ENCODE results near the gene VASN.
A peak's percentile ranks its signal among the peaks of the same experiment; 100 is the strongest.

Gene VASN

DNA sequence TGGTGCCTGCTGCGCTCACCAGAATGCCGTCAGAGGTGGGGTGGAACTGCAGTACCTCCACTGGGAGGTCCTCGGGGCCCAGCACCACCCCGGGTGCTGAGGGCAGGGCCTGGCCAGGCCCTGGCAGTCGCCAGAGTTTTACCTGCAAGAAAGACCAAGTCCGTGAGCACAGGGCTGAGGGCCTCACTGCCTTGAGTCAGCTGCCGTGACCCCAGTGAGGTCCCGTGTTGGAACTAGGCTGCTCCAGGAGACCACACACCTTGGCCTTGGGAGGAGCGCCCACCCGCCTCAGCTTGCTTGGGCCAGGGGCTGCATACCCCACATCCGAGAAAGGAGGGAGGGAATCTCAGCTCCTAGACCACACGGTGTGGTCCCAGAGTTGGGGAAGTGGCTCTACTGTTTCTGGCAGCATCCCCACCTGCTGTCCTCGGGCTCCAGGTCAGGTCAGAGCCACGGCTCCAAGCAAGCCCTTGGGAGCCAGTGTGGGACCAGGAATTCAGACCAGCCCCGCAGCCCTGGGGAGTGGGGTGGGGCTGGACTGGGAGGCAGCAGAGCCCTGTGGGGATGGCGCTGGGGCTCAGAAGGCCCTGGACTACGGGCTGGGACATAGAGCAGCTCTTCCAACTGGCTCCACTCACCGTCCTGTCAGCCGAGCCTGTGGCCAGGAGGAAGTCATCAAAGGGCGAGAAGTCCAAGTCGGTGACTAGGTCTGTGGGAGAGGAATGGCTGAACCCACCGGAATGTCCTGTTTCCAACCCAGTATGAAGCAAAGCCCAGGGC lies 36.1 kb downstream of the VASN start:
- no peak for DNase-seq

DNA sequence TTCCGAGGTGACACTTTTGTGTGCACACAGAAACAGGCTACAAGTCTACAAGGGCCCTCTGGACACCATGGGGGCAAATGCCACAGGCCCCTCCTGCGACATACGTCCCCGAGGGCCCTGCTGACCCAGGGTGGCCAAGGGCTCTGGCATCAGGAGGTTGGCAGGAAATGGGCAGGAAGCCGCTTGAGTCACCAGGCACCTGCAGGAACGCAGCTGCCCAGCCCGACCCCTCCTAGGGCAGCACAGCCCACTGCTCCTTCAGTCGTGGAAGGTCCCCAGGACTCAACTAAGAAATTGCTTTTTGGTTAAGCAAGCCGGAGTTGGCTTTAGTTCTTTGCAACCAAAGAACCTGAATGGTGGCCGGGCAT lies 36.7 kb downstream of the VASN start:
- DNase-seq, result no peak

DNA sequence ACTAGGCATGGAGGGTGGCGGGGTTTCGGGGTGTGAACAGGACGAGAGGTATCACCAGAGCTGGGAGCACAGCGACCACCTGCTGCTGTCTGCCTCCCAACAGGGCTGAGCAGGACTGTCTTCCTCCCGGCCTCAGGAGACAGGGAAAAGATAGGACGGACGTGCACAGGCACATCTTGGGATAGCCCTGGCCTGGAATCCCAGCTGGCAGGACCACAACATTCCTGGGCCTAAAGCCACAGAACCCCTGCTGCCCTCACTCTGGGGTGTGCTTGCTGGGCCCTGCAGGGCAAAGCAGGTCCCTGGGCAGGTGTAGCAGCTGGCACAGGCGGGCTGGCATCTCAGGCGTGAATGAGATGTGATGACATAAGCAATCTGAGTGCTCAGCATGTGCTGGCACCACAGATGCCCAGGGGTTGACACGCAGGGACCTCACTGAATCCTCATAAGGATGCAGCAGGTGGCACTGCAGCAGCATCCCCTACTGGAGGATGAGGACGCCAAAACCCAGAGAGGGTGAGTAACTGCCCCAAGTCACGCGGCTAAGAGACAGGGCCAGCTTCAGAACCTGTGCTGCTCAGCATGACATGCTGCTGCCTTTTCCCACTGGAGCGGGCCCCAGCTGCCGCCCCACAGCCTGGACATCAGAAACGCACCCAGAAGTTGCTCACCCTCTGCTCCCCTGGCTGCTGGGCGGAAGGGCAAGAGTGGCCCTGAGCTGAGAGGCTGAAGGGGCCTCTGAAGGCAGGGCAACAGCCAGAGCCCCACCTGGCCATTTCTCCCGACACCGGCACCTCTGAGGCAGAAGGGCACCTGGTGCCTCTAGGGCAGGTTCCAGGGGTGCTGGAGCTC lies 37.7 kb downstream of the VASN start:
- DNase-seq, result no peak

DNA sequence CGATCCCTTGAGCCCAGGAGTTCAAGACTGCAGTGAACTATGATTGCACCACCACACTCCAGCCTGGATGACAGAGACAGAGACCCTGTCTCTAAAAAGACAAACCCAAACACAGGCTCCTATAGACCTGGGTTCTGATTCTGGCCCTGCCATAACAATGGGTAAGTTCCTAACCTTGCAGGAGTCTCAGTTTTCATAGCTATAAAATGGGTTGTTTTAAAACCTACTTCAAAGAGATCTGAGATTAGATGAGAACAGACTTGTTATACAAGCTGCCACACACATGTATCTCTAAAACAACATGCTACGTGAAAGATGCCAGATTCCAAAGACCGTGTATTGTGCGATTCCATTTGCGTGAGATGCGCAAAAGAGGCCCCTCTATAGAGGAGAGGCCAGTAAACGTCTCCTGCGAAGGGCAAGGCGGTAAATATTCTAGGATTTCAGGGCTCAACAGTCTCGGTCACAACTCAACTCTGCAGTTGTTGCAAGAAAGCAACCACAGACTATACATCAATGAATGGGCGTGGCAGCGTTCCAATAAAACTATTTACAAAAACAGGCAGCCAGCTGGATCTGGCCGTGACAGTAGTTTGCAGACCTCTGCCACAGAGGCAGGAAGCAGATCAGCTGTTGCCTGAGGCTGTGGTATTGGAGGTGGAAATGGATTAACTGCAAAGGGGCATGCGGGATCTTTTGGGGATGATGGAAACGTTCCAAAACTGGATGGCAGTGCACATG lies 38.9 kb downstream of the VASN start:
- no peak for DNase-seq

DNA sequence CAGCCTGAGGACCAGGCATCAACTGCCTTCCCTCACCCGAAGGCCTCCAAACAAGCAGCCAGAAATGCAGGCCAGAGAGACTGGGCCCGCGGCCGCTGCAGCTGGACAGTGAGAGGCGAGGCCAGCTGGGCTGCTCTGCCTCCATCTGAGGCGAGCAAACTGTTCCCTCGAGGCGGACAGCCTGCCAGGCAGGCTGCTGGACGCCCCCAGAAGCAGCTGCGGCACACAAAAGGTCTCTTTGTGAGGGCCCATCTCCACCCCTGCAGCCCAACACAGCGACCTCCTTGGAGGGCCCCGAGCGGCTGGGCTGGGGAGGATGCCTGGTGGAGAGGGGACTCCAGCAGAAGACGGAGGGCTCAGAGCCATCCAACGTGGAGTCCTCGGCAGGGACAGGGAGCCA lies 40.0 kb downstream of the VASN start:
- DNase-seq, result no peak

DNA sequence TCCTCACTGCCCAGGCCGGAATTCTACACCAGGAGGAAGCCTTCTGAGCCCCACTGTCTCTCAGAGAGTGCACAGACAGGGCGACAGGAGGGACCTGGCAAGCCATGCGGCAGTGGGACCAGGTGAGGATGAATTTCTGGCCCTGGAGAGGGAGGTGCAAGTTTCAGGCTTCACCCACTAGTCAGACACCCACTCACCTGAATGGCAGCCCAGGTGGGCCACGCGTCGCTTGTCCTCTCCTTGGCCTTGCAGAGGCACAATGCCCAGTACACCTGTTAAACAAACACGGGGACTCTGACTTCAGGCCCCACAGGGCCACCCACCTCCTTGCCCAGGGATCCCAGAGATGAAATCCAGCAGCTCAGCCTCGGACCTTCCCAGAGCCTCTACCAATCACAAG lies 40.5 kb downstream of the VASN start:
- no peak for DNase-seq

DNA sequence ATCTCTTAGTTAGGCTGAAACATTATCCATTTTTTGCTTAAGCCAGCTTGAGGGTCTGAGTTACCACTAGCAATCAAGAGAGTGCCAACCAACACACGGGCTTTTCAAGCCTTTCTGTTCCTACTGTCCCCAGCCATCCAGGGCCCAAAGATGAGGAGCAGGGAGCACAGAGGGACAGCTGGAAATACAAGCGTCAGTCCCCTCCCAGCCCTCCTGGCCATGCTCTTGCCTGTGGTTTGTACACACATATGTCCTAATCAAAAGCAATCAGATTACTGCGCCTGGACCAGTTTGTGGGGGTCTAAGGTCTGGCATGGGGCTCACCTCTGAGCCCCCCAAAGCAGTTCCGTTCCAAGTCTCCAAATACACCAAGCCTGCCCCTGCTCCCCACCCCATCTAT lies 41.2 kb downstream of the VASN start:
- no peak for DNase-seq

DNA sequence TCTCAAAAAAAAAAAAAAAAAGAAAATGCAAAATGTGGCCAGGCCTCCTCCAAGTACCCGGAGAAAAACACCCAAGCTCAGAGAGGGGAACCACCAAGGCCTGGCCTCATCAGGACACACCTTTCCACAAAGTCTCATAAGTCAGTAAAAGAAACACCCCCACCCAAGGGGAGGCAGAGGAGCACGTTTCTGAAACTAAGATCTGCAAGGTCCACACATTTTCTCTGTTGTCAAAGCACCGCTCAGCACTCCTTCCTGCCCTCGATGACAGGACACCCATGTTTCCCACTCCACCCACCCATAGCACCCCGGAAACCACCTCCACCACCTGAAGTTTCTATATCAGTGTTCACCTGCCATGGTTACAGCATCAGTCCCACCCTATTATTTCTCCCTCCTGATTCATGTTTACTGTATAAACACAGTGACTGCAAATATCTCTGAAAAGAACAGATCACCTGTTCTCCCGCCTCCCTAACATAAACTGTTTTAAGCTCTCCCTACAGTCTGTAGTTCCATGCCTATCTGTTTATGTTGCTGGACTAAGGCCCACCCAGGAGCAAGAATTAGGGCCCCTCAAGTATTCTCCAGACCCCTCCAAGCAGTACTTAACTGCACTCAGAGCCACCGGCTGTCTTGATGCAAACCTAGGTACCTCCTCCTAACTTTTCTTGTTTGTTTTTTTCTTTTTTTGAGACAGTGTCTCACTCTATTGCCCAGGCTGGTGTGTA lies 42.7 kb downstream of the VASN start:
- no peak for DNase-seq

DNA sequence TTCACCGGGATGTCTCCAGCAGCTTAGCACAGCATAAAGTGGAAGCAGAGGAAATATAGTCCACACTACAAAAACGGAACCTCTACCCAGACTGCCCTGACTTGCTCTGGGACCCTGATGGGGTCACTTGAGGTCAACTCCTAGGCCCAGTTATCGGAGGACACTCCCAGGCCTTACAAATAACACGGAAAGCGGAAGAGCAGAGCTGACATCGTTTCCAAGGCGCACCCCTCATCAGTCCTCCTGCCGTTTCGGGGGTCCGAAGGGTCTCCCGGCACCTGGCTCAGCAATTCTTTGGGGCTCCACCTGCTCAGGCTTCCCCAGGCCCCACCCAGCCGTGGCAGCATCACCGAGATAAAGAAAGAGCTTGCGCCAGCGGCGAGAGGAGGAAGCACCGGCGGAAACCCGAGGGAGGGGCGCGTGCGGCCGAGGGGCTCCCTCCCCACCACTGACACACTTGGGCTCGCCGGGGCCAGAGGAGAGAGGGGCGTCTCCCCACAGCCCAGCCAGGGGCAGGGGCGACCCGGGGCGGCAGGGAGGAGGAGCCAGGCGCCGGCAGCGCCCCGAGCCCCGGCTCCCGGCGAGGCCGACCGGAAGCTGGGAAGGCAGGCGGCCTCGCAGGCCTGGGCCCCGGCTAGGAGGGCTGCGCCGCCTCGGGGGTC lies 44.0 kb downstream of the VASN start:
- DNase-seq, result peak; percentile 4

DNA sequence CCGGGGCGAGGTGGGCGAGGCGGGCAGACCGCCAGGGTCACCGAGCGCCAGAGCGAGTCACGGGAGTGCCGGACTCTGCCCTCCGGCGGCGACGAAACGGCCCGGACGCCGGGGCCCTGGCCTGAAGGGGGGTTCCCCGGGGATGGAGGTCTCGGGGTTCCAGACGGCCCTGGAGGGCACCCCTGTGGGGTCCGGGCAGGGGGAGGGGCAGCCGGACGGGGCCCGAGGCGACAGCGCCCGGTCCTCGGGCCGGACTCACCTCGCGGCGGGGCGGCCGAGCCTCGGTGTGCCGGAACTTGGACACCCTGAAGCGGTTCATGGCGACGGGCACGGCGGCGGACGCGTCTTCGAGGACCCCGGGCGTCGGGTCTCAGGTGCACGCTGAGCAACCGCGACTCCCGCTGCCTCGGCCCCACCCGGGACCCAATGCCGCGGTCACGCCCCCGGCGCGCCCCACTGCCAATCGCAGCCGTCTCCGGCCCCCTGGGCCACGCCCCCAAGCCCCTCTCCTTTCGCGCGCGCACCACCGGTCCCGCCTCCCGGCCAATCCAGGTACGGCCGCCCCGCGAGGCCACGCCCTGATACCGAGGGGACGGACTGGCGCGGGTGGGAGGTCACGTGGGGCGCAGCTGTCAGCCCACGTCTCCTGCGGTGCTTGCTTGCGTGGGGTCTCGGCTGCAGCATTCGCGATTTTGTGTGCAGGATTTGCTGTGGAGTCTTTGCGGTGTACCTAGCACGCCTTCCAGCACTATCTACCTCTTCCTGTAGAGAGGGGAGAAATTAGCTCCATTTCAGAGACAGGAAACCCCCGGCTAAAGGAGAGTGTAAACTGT lies 44.8 kb downstream of the VASN start, which contains the start of gene CORO7:
TSS of gene CORO7 (minus strand) at position 397 of the 833 bp plus-strand sequence. CDS start at position 319, 78 bp downstream.
- DNase-seq, result peak; percentile 92

DNA sequence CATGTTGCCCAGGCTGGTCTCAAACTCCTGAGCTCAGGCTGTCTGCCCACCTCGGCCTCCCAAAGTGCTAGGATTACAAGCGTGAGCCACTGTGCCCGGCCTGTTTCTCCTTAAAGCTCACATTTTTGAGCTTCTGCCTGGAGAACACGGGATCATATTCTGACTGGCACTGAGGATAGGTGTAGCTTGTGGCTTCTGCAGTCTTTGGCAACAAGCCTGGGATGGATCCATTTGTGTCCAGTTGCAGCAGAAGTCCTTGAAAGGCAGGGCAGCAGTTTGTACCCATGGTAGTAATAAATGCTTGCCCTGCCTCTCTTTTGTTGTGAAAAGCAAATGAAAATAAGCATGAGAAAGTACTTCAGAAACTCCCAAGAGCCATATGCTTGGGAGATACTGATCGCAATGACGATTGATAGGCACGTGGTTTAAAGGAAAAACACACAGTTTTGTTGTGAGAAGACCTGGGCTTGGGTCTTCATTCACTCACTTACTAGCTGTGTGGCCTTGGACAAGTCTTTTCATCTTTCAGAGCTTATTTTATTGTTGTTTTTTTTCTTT lies 47.8 kb downstream of the VASN start:
- DNase-seq, result no peak

DNA sequence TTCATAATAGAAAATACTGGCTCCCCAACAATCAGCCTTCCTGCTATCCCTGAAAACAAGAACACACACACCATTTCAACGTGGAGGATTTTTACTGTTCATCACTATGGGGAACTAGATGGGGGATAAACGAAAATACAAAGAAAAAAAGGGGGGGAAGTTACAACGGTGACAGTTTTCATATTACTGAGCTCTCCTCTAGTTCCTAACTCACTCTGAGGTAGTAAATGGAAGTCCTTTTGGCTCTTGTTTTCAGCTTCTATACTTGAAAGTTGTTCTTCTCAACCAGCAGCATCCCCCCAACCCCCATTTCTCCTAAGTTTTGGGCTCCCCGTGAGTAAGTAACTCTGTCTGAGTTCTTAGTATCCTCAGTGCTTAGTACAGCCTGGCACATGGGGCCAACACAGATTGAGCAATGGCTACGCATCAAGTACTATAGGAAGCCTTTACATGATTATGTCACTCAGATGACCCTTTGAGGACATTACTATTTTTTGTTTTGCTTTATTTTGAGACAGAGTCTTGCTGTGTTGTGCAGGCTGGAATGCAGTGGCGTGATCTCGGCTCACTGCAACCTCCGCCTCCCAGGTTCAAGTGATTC lies 49.0 kb downstream of the VASN start:
- no peak for DNase-seq

DNA sequence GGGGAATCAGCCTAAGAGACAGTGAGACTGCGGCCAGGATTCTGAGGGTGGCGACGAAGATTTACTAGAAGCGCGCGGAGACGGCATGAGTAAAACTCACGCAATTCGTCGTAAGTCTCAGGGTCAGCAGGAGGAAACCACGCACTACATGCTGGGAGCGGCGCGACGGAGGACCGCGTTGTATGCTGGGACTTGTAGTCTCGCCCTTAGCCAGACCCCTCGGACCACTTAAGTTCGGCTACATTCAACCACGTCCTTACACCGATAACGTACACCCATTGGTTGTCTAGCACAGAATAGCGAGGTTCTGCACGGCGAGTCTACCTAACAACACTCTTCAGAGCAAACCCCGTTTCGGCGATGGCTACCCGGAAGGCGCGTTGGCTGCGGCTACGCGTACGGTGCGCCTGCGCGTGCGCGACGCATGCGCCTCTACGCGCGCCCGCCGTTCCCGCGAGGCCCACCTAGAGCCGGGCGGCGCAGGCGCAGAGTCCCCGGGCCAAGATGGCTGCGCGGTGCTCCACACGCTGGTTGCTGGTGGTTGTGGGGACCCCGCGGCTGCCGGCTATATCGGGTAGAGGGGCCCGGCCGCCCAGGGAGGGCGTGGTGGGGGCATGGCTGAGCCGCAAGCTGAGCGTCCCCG lies 53.9 kb downstream of the VASN start, which contains the start of gene DNAJA3:
TSS of gene DNAJA3 (plus strand) at position 491 of the 643 bp plus-strand sequence. CDS start at position 505, 14 bp downstream.
- DNase-seq, result peak; percentile 92

DNA sequence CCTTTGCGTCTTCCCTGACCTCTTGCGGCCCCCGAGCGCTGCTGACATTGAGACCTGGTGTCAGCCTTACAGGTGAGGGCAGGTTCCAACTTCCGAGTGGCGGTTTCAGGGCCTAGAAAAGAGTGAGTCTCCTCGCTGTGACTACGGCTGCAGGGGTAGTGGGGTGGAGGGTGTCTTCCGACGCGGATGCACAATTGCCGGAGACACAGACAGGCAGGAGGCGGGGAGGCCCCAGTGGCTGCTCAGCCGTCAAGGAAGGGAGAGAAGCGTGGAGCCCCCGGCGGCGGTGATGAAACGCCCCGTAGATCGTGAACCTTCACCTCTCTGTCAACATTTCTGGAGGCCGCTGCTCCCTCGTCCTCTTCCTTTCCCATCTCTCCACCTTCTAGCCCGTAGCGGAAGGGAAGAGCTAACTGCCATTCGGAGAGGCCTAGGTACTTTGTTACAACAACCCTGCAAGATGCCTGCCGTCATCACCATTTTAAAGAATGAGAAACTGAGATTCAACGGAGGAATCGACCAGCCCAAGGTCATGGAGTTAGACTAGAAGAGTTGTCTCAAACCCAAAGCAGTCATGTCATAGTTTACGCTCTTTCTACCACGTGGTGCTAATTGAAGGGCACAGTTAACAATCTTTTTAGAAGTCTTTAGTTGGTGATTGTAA lies 54.5 kb downstream of the VASN start:
- no peak for DNase-seq

DNA sequence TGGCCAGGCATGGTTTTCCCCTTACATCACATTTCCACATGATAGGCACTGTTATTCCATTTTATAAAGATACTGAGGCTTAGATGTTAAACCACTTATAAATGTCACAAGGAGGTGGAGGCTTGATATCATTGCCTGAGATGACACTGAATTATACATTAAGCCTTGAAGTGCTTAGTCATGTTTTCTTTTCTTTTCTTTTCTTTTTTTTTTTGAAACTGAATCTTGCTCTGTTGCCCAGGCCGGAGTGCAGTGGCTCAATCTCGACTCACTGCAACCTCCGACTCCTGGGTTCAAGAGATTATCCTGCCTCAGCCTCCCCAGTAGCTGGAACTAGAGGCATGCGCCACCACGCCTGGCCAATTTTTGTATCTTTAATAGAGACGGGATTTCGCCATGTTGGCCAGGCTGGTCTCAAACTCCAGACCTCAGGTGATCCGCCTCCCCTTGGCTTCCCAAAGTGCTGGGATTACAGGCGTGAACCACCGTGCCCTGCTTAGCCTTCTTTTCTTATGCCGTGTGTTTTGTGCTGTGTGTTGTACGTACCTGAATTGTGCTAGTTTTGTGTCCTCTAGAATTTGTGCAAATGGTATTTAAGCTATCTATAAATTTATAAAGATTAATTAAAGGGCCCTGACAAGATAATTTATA lies 55.2 kb downstream of the VASN start:
- DNase-seq, result no peak

DNA sequence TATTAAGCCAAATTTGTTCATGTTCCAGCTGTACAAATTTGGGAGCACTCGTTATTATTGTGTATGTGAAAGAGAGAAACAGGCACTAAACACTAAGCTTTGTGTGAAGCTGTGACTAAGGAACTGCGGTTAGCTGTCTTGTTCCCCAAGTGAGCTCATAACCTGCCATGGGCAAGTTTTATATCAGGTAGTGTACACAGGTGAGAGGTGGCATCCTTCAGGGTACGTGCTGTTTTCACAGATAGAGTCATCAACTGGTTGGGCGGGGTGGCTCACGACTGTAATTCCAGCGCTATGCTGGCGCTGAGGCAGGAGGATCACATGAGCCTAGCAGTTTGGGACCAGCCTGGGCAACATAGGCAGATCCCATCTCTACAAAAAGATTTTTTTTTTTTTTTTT lies 56.9 kb downstream of the VASN start:
- DNase-seq, result no peak

DNA sequence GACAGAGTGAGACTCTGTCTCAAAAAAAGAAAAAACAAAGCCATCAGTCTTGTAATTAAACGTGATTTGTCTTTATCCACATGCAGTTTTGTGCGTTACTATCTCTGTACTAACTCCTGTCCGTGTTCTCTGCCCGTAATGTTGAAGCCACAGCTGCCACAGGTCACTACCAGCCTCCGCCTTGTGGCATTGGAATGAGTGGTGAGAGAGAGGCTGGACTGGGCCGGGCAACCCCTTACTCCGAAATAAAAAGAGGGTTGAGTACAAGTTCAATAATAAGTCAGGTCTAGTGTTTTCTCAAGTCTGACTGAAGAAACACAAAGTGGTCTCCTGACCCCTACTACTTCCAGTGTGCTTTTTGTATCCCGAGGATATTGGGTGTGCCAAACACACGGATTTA lies 59.4 kb downstream of the VASN start:
- DNase-seq, result no peak
